ENCODE results near the gene ITIH2.

The ITIH2 gene

GRCh38 chr10:7792541-7792940, 89.4 kb downstream of the ITIH2 start:
- no peak for DNase-seq

GRCh38 chr10:7794251-7795026, 91.3 kb downstream of the ITIH2 start:
- no peak for DNase-seq

- no peak for DNase-seq
Observed at GRCh38 chr10:7795605-7796004, 92.5 kb downstream of the ITIH2 start.

GRCh38 chr10:7797582-7797981, 94.5 kb downstream of the ITIH2 start:
- peak in 1 of 58 donors; percentile 12 for DNase-seq
